HCT116 (cell line): ENCODE measurements around the gene WNT9B. TPM values are rescaled to one million over a fixed set of nuclear protein-coding genes. Genes with fewer than 3 reads are reported as not detected.

Experiments used
- ATAC-seq: fragments of 200-7000 bp; cut with Tn5 transposase; 2 replicates; pipeline ENCODE4 v1.9.1; 2020; ENCODE audit warnings: mild to moderate bottlenecking, moderate library complexity
- BruUV-seq: library from RNA; stranded (reverse); fragments of 400-500 nt; replicated peaks from 2 replicates; lab custom pipeline; 2021; lab: Mats Ljungman, UMichigan
- CTCF ChIA-PET: fragments of 300-600 bp; sonication (Branson Sonifier 250); formaldehyde crosslinking; loops from one replicate; lab custom pipeline; 2021; ENCODE audit warnings: antibody characterized with exemption; lab: Charles Lee
- POLR2A ChIA-PET: fragments of 300-600, 350-600 bp; sonication (Branson Sonifier 250); formaldehyde crosslinking; loops from one replicate; lab custom pipeline; 2021; ENCODE audit warnings: antibody characterized with exemption; lab: Charles Lee
- RAD21 ChIA-PET, 2 experiments: fragments of 300-600 bp; sonication (Branson Sonifier 250); formaldehyde crosslinking; loops; one replicate each; lab custom pipeline; 2023; ENCODE audit warnings: low total read pairs in 2 of 2; ENCODE audit not compliant: uncharacterized antibody in 2 of 2, unreplicated experiment in 2 of 2, low non-redundant PET in 1 of 2; lab: Charles Lee
- DNase-seq: peaks from one replicate; pipeline ENCODE4 v3.0.0-alpha.2; 2010; ENCODE audit warnings: low read depth, low spot score
- H2AFZ ChIP-seq: fragments of 200-600 bp; shearing (Covaris generic), sonication (generic); 2 replicates; pipeline ENCODE4 v1.6.1; 2017; ENCODE audit warnings: low read depth, mixed run types, mixed read lengths, antibody characterized with exemption, low read length; ENCODE audit not compliant: poor library complexity, severe bottlenecking
- H3K27ac ChIP-seq: 2 replicates; pipeline ENCODE4 v1.5.1; 2012; ENCODE audit warnings: low read depth, low read length
- H3K27me3 ChIP-seq: fragments of 200-600 bp; sonication (generic); 2 replicates; pipeline ENCODE4 v1.6.1; 2016; ENCODE audit warnings: mixed run types, low read length, mixed read lengths; ENCODE audit not compliant: insufficient read depth
- H3K36me3 ChIP-seq, 2 experiments: fragments of 200-500 bp in 1 of 2; fragments of 200-600 bp in 1 of 2; sonication (Bioruptor generic) in 1 of 2; sonication (generic) in 1 of 2; 2 replicates each; pipeline versions ENCODE4 v1.5.1 to v1.6.1; 2014 to 2016; ENCODE audit warnings: low read length in 2 of 2, inconsistent platforms in 1 of 2, mixed read lengths in 1 of 2, mixed run types in 1 of 2; ENCODE audit not compliant: insufficient read depth in 2 of 2, control insufficient read depth in 1 of 2
- H3K4me1 ChIP-seq, 2 experiments: fragments of 200-600 bp in 1 of 2; sonication (generic) in 1 of 2; 2 replicates each; pipeline versions ENCODE4 v1.5.1 to v1.6.1; 2012 to 2017; ENCODE audit warnings: low read length in 2 of 2, inconsistent platforms in 1 of 2, mild to moderate bottlenecking in 1 of 2, mixed read lengths in 1 of 2, mixed run types in 1 of 2, moderate library complexity in 1 of 2; ENCODE audit not compliant: insufficient read depth in 2 of 2, control insufficient read depth in 1 of 2
- H3K4me2 ChIP-seq: fragments of 200-600 bp; sonication (generic); 2 replicates; pipeline ENCODE4 v1.6.1; 2017; ENCODE audit warnings: mixed run types, low read length, mixed read lengths
- H3K4me3 ChIP-seq, 2 experiments: fragments of 200-600 bp in 1 of 2; sonication (generic) in 1 of 2; replicated peaks in 1 of 2; 2 replicates each; pipeline ENCODE4 v1.5.1; 2011 to 2016; ENCODE audit warnings: low read length in 2 of 2, control low read depth in 1 of 2, low read depth in 1 of 2, mild to moderate bottlenecking in 1 of 2, mixed read lengths in 1 of 2, mixed run types in 1 of 2
- H3K79me2 ChIP-seq: fragments of 200-600 bp; sonication (generic); 2 replicates; pipeline ENCODE4 v1.6.1; 2017; ENCODE audit warnings: mild to moderate bottlenecking, mixed run types, low read length, moderate library complexity, mixed read lengths; ENCODE audit not compliant: insufficient read depth
- H3K9ac ChIP-seq: fragments of 200-600 bp; sonication (generic); 2 replicates; pipeline ENCODE4 v1.6.1; 2016; ENCODE audit warnings: low read length, mixed read lengths
- H3K9me2 ChIP-seq: fragments of 200-600 bp; sonication (generic), shearing (Covaris generic); 2 replicates; pipeline ENCODE4 v1.6.1; 2017; ENCODE audit warnings: mixed run types, mild to moderate bottlenecking, moderate library complexity; ENCODE audit not compliant: insufficient read depth
- H3K9me3 ChIP-seq, 2 experiments: fragments of 200-500 bp in 1 of 2; fragments of 200-600 bp in 1 of 2; sonication (Bioruptor generic) in 1 of 2; sonication (generic) in 1 of 2; 2 replicates each; pipeline ENCODE4 v1.6.1; 2014 to 2017; ENCODE audit warnings: low read length in 2 of 2, mixed read lengths in 2 of 2, inconsistent platforms in 1 of 2, low read depth in 1 of 2, mild to moderate bottlenecking in 1 of 2, mixed run types in 1 of 2, moderate library complexity in 1 of 2; ENCODE audit not compliant: control insufficient read depth in 1 of 2, insufficient read depth in 1 of 2
- H4K20me1 ChIP-seq: fragments of 200-600 bp; sonication (generic), shearing (Covaris generic); 2 replicates; pipeline ENCODE4 v1.6.1; 2017; ENCODE audit warnings: mixed run types, mild to moderate bottlenecking, moderate library complexity; ENCODE audit not compliant: insufficient read depth
- ELF1 ChIP-seq: IDR thresholded peaks from 2 replicates; pipeline ENCODE4 v1.6.1; 2012; ENCODE audit warnings: low read depth, borderline replicate concordance
- EZH2phosphoT487 ChIP-seq: fragments of 200-600 bp; IDR thresholded peaks from 2 replicates; pipeline ENCODE4 v1.6.1; 2018; ENCODE audit warnings: antibody characterized with exemption, borderline replicate concordance
- FOSL1 ChIP-seq: IDR thresholded peaks from 2 replicates; pipeline ENCODE4 v1.6.1; 2012; ENCODE audit warnings: low read depth
- JUND ChIP-seq: IDR thresholded peaks from 2 replicates; pipeline ENCODE4 v1.6.1; 2012
- SP1 ChIP-seq: IDR thresholded peaks from 2 replicates; pipeline ENCODE4 v1.6.1; 2012; ENCODE audit warnings: low read depth
- TCF7L2 ChIP-seq: IDR thresholded peaks from 2 replicates; pipeline ENCODE4 v1.7.0; 2011; ENCODE audit warnings: borderline replicate concordance, inconsistent platforms; ENCODE audit not compliant: insufficient read depth, insufficient read length; ENCODE audit errors: extremely low read depth
- ZFX ChIP-seq: fragments of 450-650 bp; IDR thresholded peaks from 2 replicates; pipeline ENCODE4 v1.6.1; 2017
- intact Hi-C: fragments of 100-400 bp; cut with micrococcal nuclease; formaldehyde crosslinking; loops from 2 replicates; pipeline ENCODE4 v1.10.0; 2022
- total RNA-seq: library from RNA; stranded (reverse); gene quantifications from one replicate; pipeline ENCODE4 v1.2.1, GENCODE V29; 2021; ENCODE audit not compliant: unreplicated experiment
- TF ChIP-seq, protein P1 (sequence below): IDR thresholded peaks from 2 replicates; pipeline ENCODE4 v1.6.1; 2012
- TF ChIP-seq, protein P2 (sequence below): IDR thresholded peaks from 2 replicates; pipeline ENCODE4 v1.6.1; 2011; ENCODE audit warnings: mild to moderate bottlenecking, low read length, moderate library complexity; ENCODE audit not compliant: insufficient replicate concordance; ENCODE audit errors: extremely low read depth

WNT9B gene
- total RNA-seq, 1 experiment from 2014 or later = not detected

DNA sequence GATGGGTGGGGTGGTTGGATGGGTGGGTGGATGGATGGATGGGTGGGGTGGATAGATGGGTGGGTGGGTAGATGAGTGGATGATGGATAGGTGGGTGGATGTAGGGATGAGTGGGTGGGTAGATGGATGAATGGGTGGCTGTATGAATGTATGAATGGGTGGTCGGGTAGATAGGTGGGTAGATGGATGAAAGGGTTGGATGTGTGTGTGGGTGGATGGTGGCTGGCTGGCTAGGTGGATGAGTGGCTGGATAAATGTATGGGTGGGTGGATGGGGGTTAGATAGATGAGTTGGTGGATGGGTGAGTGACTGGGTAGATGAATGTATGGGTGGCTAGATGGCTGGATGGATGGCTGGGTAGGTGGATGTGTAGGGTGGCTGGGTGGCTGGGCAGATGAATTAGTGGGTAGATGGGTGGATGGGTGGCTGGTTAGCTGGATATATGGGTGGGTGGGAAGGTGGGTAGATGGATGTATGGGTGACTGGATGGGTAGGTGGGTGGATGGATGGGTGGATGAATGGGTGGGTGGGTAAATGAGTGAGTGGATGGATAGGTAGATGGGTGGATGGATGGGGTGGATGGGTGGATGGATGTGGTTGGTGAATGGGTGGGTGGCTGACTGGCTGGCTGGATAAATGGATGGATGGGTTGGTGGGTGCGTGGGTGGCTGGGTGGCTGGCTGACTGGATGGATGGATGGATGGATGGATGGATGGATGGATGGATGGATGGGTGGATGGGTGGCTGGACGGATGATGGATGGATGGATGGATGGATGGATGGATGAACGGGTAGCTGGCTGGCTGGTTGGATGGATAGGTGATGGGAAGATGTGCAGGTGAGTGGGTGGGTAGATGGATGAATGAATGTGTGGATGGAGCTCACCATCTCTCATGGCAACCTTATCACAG lies 52.6 kb downstream of the WNT9B start:
- Histone ChIP-seq H3K4me2 (no peak overlapping the region), H2AFZ (no peak overlapping the region), H3K36me3 (no peaks in the 10 kb centered on the region), H3K79me2 (no peaks in the 10 kb centered on the region), H3K9me3 (no peaks in the 10 kb centered on the region), H3K9ac (no peak overlapping the region), H4K20me1 (no peaks in the 10 kb centered on the region), H3K27ac (no peak overlapping the region), H3K4me3 (no peak overlapping the region), H3K27me3 (no peaks in the 10 kb centered on the region), H3K4me1 (no peaks in the 10 kb centered on the region), H3K9me2 (no peaks in the 10 kb centered on the region)
- TF ChIP-seq EZH2phosphoT487 = no peak
- no peak for TF ChIP-seq JUND
- no peak for TF ChIP-seq FOSL1
- TF ChIP-seq ZFX = no peak
- no peak for TF ChIP-seq ELF1
- TF ChIP-seq, protein P1, sequence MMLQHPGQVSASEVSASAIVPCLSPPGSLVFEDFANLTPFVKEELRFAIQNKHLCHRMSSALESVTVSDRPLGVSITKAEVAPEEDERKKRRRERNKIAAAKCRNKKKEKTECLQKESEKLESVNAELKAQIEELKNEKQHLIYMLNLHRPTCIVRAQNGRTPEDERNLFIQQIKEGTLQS = no peak
- no peak for TF ChIP-seq SP1
- TF ChIP-seq TCF7L2 = no peak
- TF ChIP-seq, protein P2, sequence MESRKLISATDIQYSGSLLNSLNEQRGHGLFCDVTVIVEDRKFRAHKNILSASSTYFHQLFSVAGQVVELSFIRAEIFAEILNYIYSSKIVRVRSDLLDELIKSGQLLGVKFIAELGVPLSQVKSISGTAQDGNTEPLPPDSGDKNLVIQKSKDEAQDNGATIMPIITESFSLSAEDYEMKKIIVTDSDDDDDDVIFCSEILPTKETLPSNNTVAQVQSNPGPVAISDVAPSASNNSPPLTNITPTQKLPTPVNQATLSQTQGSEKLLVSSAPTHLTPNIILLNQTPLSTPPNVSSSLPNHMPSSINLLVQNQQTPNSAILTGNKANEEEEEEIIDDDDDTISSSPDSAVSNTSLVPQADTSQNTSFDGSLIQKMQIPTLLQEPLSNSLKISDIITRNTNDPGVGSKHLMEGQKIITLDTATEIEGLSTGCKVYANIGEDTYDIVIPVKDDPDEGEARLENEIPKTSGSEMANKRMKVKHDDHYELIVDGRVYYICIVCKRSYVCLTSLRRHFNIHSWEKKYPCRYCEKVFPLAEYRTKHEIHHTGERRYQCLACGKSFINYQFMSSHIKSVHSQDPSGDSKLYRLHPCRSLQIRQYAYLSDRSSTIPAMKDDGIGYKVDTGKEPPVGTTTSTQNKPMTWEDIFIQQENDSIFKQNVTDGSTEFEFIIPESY = no peak
- ChIA-PET CTCF (no interaction called here), RAD21 (no interaction called here), POLR2A (no interaction called here)
- ATAC-seq (no peak), DNase-seq (no peak)
- no TSS peak for BruUV-seq
- intact Hi-C loops = no loop called here
